Psoas muscle (tissue), 8 donors: ENCODE measurements around the gene KCP. TPM values are rescaled to one million over a fixed set of nuclear protein-coding genes. Genes with fewer than 3 reads are reported as not detected.

Experiments
- ATAC-seq, 4 donors: fragments of 200-7000 bp; cut with Tn5 transposase; one replicate each; pipeline ENCODE4 v1.9.1; 2020; ENCODE audit warnings: moderate library complexity in 3 of 4, mild to moderate bottlenecking in 2 of 4
- DNase-seq, 2 donors: peaks; one replicate each; pipeline ENCODE4 v3.0.0-alpha.2; 2020
- H3K27ac ChIP-seq: fragments of 200-600 bp; one replicate; pipeline ENCODE4 v1.8.0; 2022
- H3K27me3 ChIP-seq, 3 donors: fragments of 200-600 bp in 1 of 3; one replicate each; pipeline versions ENCODE4 v1.6.1 to v1.8.0; 2013 to 2022; ENCODE audit warnings: low read length in 2 of 3, mild to moderate bottlenecking in 2 of 3, moderate library complexity in 1 of 3; ENCODE audit not compliant: insufficient read depth in 3 of 3
- H3K36me3 ChIP-seq, 2 donors: fragments of 200-600 bp in 1 of 2; one replicate each; pipeline versions ENCODE4 v1.6.1 to v1.8.0; 2013 to 2022; ENCODE audit warnings: low read depth in 1 of 2, mild to moderate bottlenecking in 1 of 2, moderate library complexity in 1 of 2; ENCODE audit not compliant: insufficient read depth in 1 of 2
- H3K4me1 ChIP-seq: fragments of 200-600 bp; one replicate; pipeline ENCODE4 v1.8.0; 2022
- H3K4me3 ChIP-seq: fragments of 200-600 bp; one replicate; pipeline ENCODE4 v1.8.0; 2022; ENCODE audit warnings: mild to moderate bottlenecking
- H3K9me3 ChIP-seq: fragments of 200-600 bp; one replicate; pipeline ENCODE4 v1.8.0; 2022
- CTCF ChIP-seq: fragments of 200-600 bp; IDR thresholded peaks from one replicate; pipeline ENCODE4 v1.8.0; 2022; ENCODE audit warnings: antibody characterized with exemption
- WGBS, 3 donors: extraction: QIAGEN DNeasy Blood & Tissue Kit; methylation state at CpG; one replicate each; pipeline versions ENCODE4 v1.1.6 to v1.1.7; 2013; 5-methylcytosine and 5-hydroxymethylcytosine counted together
- intact Hi-C, 2 donors: fragments of 100-400 bp; cut with DNase I; formaldehyde crosslinking; loops; one replicate each; pipeline versions ENCODE4 v1.11.0 to v1.14.2; 2022
- polyA plus RNA-seq, 3 donors: library from polyadenylated mRNA; stranded (reverse); fragments of 200-250 nt; gene quantifications; one replicate each; pipeline ENCODE4 v1.2.3, GENCODE V29; 2013
- total RNA-seq, 4 donors: library from RNA; stranded (reverse); fragmentation: NEBNext Ultra II Directional in 2 of 4; extraction: Animal tissue kit (Norgen Biotek cat#: 25700) in 2 of 4; gene quantifications; one replicate each; pipeline versions ENCODE4 v1.2.1 to v1.2.4, GENCODE V29; 2021 to 2023
- donor health status: healthy with polysubstance abuse.
- donor health status: DM: no; HTN: no; CAD: no; lungs with moderate emphysema.
- donor health status: Bipolar disorder and iron deficiency.
- donor health status: healthy.
- donor health status: DM: yes; HTN: yes; CAD: no.
- donor health status: DM: no; HTN: no; CAD: no.
- donor health status: DM: no; HTN: no; CAD: no.
- donor health status: DM: yes; HTN: yes; CAD: no.

KCP gene
- total and polyA plus RNA-seq, 7 donors = 0.03 to 0.34 (median 0.15) TPM

DNA sequence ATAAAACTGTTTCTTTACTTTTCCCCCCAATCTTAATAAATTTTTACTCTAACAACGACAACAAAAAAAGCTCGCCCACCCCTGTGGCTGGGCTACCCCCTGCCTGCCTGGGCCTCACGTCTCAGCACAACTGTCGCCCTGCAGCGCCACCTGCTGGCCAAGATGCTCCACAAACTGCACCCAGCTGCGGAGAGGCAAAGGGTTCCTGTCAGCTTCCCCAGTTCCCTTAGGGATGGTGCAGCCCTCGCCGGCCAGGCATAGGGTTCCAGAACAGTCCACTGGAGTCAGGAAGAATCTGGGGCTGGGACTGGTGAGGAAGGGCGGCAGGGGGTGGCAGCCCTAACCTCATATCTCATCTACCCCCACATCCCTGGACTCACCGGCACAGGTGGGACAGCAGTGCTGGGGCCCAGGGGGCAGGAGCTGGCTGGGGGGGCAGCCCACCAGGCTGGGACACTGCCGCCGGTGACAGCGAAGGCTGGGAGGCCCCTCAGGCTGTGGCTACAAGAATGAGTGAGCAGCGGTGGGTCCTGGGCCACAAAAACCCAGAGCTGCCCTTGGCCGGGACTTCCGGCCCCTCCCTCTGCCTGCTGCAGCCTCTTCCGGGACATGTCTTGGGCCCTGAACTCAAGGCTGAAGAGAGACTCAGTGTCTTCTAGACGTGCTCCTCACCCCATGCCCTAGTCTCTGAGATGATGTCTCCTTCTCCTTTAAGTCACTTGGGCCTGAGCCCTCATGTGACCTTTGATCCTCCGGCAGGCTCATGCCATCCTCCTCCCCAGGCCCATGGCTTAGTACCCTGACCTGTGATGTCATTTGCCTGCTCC is 26.7 kb downstream of the KCP start:
- DNase-seq (peak; percentile 86 to 92), ATAC-seq (peak; percentile 37 to 66 (median 49))
- no peaks in the 10 kb centered on the region for H3K9me3 ChIP-seq
- 40 to 50% (median 40%) methylated on average over 17 to 19 of the region's 19 CpGs for WGBS, 3 donors
- peaks cover 12% of the 10 kb centered on the region for H3K4me1 ChIP-seq
- no peak overlapping the region for H3K4me3 ChIP-seq
- no peaks in the 10 kb centered on the region for H3K27me3 ChIP-seq
- H3K36me3 ChIP-seq = no peaks in the 10 kb centered on the region
- TF ChIP-seq CTCF = peak; percentile 95
- intact Hi-C loops = loop anchor here (5.0 kb wide), 3 partner anchors 212 to 412 kb away; partner anchors contain the start of gene GARIN1A (in 1 of the 2)
- H3K27ac ChIP-seq = no peak overlapping the region

DNA sequence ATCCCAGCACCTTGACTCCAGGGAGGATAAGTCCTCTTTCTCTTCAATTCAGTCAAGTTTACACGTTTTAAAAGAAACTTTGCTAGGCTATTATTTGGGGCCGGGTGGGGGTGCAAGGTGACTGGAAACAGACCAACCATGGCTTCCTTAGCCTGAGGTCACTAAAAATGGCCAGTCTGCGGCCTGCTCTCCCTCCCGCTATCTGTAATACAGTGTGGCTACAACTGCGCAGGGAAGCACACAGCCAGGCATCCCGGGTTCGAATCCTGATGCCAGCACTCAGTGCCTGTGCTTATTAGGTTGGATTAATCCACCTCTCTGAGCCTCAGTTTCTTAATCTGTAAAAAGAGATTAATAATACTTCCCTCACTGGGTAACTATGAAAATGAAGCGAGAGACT is 28.4 kb downstream of the KCP start:
- no peak overlapping the region for H3K4me3 ChIP-seq
- H3K27me3 ChIP-seq = no peaks in the 10 kb centered on the region
- no peaks in the 10 kb centered on the region for H3K9me3 ChIP-seq
- H3K4me1 ChIP-seq = peaks cover 12% of the 10 kb centered on the region
- intact Hi-C loops = loop anchor here (5.0 kb wide), 3 partner anchors 210 to 410 kb away; partner anchors contain the start of gene GARIN1A (in 1 of the 2)
- 89 to 95% (median 90%) methylated on average over 8 of the region's 8 CpGs for WGBS, 3 donors
- no peak for TF ChIP-seq CTCF
- no peaks in the 10 kb centered on the region for H3K36me3 ChIP-seq
- ATAC-seq = no peak
- no peak for DNase-seq
- H3K27ac ChIP-seq = no peak overlapping the region

DNA sequence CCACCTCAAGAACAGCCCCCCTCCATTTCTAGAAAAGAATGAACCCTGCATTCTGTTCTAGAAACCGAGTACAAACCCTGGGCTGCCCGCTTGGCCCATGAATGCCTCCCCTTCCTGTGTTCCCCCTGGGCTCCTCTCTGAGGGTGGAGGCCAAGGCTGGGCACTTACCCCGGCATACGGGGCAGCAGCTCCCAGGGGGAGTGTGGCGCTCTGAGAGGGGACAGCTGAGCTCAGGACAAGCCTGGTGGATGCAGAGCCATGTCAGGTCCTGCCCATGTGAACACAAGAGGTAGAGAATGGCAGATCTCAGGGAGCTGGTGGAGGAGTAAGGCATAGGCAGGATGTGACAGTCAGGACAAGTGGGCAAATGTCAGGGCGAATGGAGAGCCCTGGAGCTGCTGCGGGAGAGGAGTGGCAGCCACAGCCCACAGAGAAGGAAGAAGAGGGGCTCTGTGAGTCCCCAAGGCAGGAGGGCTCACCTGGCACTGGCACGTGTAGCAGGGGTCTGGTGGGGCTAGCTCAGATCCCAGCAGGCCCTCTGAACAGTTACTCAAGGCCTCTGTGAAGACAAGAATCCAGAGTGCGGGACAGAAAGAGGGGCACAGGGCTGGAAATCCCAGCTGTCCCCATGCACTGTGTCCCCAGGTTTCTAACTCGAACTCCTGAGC is 28.9 kb downstream of the KCP start:
- Histone ChIP-seq H3K4me3 (no peak overlapping the region), H3K9me3 (no peaks in the 10 kb centered on the region), H3K4me1 (peaks cover 12% of the 10 kb centered on the region), H3K27ac (no peak overlapping the region), H3K27me3 (no peaks in the 10 kb centered on the region), H3K36me3 (no peaks in the 10 kb centered on the region)
- ATAC-seq (no peak), DNase-seq (no peak)
- no peak for TF ChIP-seq CTCF
- WGBS, 3 donors = 82 to 90% (median 84%) methylated on average over 10 of the region's 10 CpGs
- intact Hi-C loops = loop anchor here (2.0 to 5.0 kb wide), 4 partner anchors 209 to 409 kb away; partner anchors contain the start of gene GARIN1A (in 1 of the 2)

DNA sequence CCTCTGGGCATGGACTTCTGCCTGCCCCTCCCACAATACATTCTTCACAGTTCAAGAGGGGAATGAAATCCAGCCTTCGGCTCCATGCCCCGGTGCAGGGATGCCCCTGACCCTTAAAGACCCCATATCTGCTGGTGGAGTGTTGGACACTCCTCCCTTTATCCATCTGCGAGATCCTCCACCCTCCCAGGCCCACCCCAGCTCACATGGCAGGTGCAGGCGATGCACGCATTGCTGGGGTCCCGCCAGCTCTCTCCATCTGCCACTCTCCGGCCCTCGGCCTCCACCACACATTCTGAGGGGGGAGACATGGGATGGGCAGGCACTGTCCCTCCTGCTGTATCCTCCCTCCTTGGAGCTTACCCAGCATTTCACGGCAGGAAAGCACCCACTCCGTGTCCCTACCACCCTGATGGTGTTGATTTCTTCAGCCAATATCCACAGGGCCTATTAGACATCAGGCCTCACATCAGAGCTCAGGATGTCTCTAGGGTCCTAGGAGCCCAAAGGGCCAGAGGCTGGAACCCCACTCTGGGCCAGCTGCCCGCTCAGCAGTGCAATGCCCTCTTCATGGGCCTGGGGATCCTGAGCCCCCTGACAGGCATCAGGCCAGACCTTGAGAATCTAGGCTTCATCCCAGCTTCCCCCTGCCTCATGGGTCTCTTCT is 29.6 kb downstream of the KCP start:
- ATAC-seq (no peak), DNase-seq (peak in 1 of 2 donors; percentile 51)
- WGBS, 3 donors = 48 to 72% (median 54%) methylated on average over 11 of the region's 11 CpGs
- intact Hi-C loops = loop anchor here (1.0 to 5.0 kb wide), 5 partner anchors 87 to 409 kb away; partner anchors contain the start of gene GARIN1A (in 1 of the 2)
- H3K27me3 ChIP-seq = no peaks in the 10 kb centered on the region
- H3K27ac ChIP-seq = no peak overlapping the region
- peaks cover 12% of the 10 kb centered on the region for H3K4me1 ChIP-seq
- H3K9me3 ChIP-seq = no peaks in the 10 kb centered on the region
- no peak overlapping the region for H3K4me3 ChIP-seq
- TF ChIP-seq CTCF = no peak
- no peaks in the 10 kb centered on the region for H3K36me3 ChIP-seq
